Astrocyte of the spinal cord (primary cell): ENCODE measurements around the gene LRRC42.

Experiments used
- DNase-seq: peaks from one replicate; pipeline ENCODE4 v3.0.0; 2011; ENCODE audit warnings: low read depth, low spot score
- H3K4me3 ChIP-seq: 2 replicates; pipeline ENCODE4 v1.5.1; 2011; ENCODE audit warnings: low read depth, mild to moderate bottlenecking, low read length, moderate library complexity
- in situ Hi-C: cut with HindIII; loops from 2 replicates; pipeline ENCODE4 v1.10.0; 2017; ENCODE audit warnings: low sequenced_read_pairs
- TF ChIP-seq, protein P1 (sequence below): IDR thresholded peaks from 2 replicates; pipeline ENCODE4 v1.5.1; 2012; ENCODE audit warnings: low read depth, mild to moderate bottlenecking, low read length, inconsistent platforms

The LRRC42 gene

DNA sequence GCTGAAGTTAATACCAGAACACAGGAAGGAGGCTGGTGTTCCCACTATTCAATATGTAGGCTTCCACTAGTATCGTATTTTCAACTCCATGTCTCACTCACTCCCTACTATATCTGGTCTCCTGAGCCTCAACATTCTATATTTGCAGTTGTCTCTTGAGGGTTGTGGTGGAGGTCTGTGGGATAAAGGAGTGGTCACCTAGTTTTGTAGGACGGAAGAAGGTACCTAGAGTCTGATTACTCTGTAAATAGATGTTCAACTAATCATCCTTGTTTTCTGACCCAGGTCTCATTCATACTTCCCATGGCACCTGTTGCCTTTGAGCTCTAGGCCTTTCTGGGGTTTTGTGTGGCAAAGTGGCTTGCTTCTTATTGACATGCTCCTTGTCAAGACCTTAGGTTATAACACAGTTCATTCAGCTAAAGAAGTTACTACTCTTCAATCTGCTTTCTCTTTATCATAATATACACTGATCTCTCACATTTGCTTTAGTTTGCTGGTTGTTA lies 18.7 kb upstream of the LRRC42 start:
- no peak for DNase-seq
- in situ Hi-C loops, result no loop called here
- no peak overlapping the region for H3K4me3 ChIP-seq
- TF ChIP-seq, protein P1, sequence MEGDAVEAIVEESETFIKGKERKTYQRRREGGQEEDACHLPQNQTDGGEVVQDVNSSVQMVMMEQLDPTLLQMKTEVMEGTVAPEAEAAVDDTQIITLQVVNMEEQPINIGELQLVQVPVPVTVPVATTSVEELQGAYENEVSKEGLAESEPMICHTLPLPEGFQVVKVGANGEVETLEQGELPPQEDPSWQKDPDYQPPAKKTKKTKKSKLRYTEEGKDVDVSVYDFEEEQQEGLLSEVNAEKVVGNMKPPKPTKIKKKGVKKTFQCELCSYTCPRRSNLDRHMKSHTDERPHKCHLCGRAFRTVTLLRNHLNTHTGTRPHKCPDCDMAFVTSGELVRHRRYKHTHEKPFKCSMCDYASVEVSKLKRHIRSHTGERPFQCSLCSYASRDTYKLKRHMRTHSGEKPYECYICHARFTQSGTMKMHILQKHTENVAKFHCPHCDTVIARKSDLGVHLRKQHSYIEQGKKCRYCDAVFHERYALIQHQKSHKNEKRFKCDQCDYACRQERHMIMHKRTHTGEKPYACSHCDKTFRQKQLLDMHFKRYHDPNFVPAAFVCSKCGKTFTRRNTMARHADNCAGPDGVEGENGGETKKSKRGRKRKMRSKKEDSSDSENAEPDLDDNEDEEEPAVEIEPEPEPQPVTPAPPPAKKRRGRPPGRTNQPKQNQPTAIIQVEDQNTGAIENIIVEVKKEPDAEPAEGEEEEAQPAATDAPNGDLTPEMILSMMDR, result no peak

DNA sequence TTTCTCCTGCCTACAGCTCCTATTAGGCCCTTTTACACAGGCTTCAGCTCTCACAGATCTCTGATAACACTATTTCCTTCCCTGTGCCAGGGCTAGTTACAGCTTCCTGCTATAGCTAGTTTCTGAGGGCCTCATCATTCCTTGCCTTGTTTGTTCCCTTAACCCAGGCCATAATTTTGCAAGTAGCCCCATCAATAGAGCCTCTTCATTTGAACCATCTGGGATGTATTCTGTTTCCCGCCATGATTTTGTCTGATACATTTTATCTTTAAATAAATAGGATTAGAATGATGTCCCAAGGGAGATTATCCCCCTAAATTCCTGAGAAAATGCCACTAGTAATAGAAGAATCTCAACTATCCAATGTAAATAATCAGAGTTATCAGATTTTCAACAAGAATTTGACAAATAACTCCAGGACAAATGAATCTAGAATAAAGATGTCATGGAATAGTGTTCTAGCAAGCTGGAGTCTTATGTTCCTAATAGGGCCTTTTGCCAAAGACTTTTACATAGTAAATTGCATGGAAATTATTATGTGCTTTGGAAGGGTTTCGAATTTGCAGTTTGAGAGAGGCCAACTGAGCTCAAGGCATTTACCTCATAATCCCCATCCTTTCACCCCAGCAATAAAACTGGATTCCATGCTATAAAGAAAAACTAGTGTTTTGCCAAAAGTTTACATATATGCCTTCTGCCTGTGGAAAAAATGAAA lies 16.7 kb upstream of the LRRC42 start:
- in situ Hi-C loops, result no loop called here
- DNase-seq, result no peak
- TF ChIP-seq, protein P1, result no peak
- no peak overlapping the region for H3K4me3 ChIP-seq

DNA sequence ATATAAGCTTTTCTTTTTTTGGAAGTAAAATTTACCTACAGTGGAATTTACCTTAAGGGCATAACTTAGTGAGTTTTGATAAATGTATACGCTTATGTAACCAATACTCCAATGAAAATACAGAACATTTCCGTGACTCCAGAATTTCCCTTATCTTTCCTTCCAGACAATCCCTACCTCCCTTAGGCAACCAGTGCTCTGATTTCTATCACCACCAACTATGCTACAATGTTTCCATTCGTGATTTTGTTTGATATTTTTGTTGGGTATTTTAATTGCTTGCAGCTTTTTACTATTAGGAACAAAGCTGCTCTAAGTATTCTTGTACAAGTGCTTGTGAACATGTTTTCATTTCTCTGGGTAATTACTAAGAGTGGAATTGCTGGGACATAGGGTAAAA lies 15.2 kb upstream of the LRRC42 start:
- in situ Hi-C loops, result no loop called here
- TF ChIP-seq, protein P1, result no peak
- no peak overlapping the region for H3K4me3 ChIP-seq
- no peak for DNase-seq

DNA sequence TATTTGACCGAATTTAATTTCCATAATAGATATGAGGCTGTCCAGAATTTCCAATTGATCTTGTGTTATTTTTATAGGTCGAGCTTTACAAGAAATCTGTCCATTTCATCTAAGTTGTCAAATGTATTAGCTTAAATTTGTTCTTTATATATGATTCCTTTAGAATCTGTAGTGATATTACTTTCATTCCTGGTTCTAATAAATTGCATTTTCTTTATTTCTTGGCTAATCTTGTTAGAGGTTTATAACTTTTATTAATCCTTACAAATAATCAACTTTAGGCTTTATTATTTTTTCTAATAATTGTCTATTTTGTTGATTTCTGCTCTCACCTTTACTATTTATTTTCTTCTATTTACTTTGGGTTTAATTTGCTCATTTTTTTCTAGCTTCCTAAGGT lies 14.6 kb upstream of the LRRC42 start:
- DNase-seq, result no peak
- TF ChIP-seq, protein P1, result no peak
- no peak overlapping the region for H3K4me3 ChIP-seq
- in situ Hi-C loops, result no loop called here

DNA sequence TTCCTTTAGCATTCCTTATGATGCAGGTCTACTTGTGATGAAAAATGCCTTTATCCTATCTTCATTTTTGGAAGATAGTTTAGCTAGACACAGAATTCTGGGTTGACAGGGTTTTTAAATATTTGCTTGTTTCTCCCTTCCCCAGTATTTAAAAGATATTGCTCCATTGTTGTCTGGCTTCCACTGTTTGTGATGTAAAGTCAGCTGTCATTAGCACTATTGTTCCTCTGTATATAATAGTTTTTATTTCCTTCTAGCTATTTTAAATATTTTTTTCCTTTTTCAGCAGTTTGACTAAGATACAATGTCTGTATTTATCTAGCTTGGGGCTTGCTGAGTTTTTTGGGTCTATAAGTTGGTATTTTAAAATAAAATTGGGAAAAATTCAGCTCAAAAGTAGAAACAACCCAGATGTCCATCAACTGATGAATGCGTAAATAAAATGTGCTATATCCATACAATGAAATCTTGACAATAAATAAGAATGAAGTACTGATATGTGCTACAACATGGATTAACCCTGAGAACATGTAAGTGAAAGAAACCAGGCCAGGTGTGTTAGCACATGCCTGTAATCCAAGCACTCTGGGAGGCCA lies 11.9 kb upstream of the LRRC42 start:
- DNase-seq, result no peak
- TF ChIP-seq, protein P1, result no peak
- no peak overlapping the region for H3K4me3 ChIP-seq
- in situ Hi-C loops, result no loop called here

DNA sequence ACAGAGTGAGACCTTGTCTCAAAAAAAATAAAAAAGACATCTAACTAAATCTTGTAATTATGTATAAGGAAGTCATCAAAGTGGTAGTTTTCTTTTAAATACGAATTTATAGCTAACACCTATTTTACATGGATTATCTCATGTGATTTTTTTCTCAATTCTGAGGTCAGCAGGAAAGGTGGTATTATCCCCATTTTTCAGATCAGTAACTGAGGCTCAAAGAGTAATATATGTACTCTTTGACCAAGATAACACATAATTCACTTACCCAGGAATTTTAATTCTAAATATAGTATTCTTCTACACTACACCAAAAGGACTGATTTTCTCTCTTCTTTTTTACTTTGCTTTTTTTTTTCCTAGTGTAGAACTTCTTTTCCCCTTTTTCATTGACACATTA lies 9.7 kb upstream of the LRRC42 start:
- DNase-seq, result no peak
- in situ Hi-C loops, result no loop called here
- TF ChIP-seq, protein P1, result no peak
- no peak overlapping the region for H3K4me3 ChIP-seq
